Fibroblast of skin of left quadriceps (primary cell): ENCODE measurements around the gene RTL10.

Experiments
- DNase-seq, 2 experiments: peaks; one replicate each; pipeline ENCODE4 v3.0.0-alpha.2; 2013; ENCODE audit warnings: low read depth in 2 of 2

The RTL10 gene

DNA sequence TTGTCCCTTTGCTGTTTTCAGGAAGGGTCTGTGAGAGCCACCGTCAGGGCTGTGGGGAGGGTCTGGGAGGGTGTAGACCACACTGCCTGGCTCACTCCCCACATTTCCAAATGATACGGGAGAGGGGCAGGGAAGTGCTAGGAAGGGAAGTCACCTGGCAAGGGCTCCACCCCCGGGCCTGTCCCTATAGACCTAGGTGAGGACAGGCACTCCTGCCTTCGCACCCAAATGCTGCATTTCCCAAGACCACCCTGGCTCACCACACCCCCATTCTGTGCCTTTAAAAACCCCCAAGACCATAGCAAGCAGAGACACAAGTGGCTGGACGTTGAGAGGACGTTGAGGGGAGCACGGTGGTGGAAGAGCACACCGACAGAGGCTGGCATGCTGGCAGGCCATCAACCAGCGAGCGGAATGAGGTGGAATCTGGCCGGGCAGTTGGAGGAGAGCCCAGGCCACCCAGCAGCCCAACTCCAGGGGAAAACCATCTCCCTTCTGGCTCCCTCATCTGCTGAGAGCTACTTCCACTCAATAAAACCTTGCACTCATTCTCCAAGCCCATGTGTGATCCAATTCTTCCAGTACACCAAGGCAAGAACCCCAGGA is 45.7 kb downstream of the RTL10 start:
- no peak for DNase-seq

DNA sequence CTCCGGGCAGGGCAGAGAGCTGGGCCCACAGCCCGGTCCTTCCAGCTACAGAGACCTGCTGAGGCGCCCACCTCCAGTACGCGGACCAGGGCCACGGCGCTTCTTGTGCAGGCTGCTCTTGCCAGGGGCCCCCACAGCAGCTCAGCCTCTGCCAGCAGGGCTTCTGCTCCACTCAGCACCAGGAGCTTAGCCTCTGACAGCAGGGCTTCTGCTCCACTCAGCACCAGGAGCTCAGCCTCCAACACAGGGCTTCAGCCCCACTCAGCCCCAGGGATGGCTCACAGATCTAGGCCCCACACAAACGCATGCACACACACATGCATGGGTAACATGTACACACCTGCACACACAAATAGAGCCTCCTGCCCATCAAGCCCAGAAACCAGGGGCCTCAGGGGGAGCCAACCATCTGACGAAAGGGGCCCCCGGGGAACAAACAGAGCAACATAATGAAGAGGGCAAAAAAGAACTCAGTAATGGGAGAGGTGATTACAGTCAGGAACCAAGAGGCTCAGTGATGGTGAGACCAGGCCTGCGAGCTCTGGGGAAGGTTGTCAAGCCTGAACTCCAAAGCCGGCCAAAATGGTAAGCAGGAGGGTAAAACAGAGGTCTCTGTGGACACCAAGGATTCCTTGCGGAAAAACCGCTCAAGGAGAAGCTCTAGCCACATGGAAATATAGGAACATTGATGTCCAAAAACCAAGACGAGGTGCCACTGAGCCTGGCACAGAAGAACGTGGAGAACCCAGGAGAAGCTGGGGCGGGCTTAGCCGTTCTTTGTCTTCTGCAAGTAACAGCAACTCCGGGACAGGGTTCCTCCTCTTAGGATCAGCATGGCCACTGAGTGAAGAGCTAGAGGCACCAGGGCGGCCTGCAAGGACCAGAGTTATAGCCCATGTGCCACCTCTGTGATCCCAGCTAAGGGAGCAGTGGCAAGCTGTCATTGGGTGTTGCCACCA is 46.5 kb downstream of the RTL10 start:
- no peak for DNase-seq

DNA sequence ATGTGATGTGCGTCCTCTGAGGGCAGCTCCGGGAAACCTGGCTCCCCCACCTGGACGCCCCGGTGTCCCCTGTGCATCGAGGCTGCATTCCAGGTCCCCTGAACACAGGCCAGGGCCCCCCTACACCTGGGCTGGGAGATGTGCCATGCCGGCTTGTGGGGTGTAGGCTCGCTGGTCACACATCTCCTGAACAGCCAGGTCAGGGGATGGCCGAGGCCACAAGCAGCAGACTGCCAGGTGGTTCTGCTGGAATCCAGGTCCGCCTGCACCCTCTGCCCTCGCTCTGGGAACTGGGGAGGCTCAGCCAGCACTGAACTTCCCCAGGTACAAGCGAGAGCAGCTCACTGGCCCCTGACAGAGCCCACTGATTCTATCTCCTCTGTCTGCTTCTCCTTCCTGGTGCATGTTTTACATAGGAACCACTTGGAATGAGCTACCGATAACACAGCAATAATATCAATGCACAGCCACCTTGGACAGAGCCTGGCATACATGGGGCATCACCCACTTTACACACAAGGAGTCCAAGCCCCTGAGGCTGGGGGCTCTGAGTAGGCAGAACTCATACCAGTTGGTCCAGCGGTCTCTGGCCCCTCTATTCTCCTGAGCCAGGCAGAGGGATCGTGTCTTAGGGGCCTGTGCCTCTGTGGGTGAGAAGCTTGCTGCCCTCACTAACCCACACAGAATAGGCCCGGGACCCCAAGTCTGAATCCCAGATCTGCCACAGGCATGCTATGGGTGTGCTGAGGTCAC is 47.3 kb downstream of the RTL10 start:
- DNase-seq, result no peak

DNA sequence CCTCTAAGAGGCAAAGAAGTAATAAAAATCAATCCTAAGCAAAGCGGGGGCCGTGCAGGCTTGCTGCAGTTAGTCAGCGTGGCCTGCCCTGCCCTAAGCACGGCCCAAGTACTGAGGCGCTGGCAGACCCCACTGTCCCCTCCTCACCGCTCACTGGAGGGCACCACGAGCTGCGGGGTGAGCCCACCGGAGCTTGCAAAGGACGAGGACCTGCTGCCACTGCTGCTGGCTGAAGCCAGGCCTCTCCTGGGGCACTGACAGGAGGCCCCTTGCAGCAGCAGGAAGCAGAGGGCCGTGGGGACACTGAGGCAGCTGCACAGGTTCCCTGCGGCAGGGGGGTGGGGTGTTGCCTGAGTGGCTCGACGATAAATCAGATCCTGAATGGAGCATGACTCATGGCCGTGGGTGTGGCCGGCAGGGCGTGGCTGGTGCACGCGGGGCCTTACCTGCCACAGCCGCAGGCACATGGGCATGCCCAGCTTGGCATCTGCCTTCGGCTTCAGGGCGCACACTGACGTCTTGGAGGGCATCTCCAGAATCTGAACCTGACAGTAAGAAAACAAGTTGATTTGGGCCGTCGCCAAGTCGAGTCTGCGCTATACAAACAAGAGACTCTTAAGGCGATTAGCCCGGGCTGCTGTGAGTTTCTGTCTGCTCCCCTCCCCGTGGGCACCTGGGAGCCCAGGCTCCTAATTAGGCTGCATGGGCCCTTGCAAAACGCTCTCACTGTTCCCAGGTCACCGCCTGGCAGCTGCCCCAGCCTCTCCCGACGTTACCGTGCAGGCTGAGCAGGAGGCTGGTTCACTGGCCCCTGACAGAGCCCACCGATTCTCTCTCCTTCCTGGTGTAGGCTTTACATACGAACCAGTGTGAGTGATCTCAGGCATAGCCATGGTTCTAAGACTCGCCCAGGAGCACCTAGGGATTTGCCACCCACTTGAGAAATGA is 48.2 kb downstream of the RTL10 start:
- DNase-seq, result no peak

DNA sequence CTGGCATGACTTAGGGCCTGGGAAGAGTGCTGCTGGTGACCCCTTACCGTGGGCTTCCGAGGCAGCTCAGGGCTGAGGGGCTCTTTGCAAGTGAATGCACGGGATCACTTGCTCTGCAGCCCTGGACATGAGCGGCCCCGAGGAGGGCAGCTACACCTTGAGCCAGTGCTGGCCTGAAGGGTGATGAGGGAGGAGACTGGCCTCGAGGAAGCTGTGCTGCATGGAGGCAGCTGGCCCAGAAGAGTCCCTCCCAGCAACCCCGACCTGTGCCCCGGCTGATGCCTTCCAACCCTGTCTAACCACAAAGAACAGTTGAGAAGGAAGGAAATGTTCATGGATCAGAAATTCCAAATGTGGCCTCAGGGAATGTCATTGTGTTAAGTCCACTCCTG is 48.9 kb downstream of the RTL10 start:
- no peak for DNase-seq
